Mesenchymal stem cell (in vitro differentiated cells and primary cell): Measurements from ENCODE around the gene ASIC4.
A peak's percentile ranks its signal among the peaks of the same experiment; 100 is the strongest.

Experiments
- DNase-seq: peaks from one replicate; pipeline ENCODE4 v3.0.0-alpha.2; 2013
- H2AFZ ChIP-seq: one replicate; pipeline ENCODE4 v1.6.1; 2013; ENCODE audit warnings: low read depth, mild to moderate bottlenecking, control low read depth, inconsistent platforms, low read length, moderate library complexity
- H2AK5ac ChIP-seq: 2 replicates; pipeline ENCODE4 v1.6.1; 2013; ENCODE audit warnings: low read length, moderate library complexity, mild to moderate bottlenecking, inconsistent platforms; ENCODE audit not compliant: severe bottlenecking
- H2BK120ac ChIP-seq: one replicate; pipeline ENCODE4 v1.6.1; 2013; ENCODE audit warnings: low read depth, mild to moderate bottlenecking, inconsistent platforms, low read length, moderate library complexity
- H2BK12ac ChIP-seq, 2 experiments: one replicate each; pipeline ENCODE4 v1.6.1; 2013; ENCODE audit warnings: inconsistent platforms in 2 of 2, low read length in 2 of 2, mild to moderate bottlenecking in 2 of 2, moderate library complexity in 2 of 2, control low read depth in 1 of 2
- H2BK15ac ChIP-seq: one replicate; pipeline ENCODE4 v1.6.1; 2013; ENCODE audit warnings: mild to moderate bottlenecking, low read depth, inconsistent platforms; ENCODE audit not compliant: poor library complexity, severe bottlenecking
- H2BK5ac ChIP-seq: 2 replicates; pipeline ENCODE4 v1.6.1; 2013; ENCODE audit warnings: low read depth, mild to moderate bottlenecking, low read length, control low read depth, inconsistent platforms; ENCODE audit not compliant: poor library complexity, severe bottlenecking
- H3K14ac ChIP-seq, 2 experiments: one replicate each; pipeline ENCODE4 v1.6.1; 2013; ENCODE audit warnings: inconsistent platforms in 2 of 2, low read length in 2 of 2, control low read depth in 1 of 2, mild to moderate bottlenecking in 1 of 2, moderate library complexity in 1 of 2
- H3K18ac ChIP-seq, 2 experiments: one replicate each; pipeline ENCODE4 v1.6.1; 2013; ENCODE audit warnings: inconsistent platforms in 2 of 2, low read length in 2 of 2, control low read depth in 1 of 2, low read depth in 1 of 2, mild to moderate bottlenecking in 1 of 2
- H3K23ac ChIP-seq, 2 experiments: one replicate each; pipeline ENCODE4 v1.6.1; 2013; ENCODE audit warnings: inconsistent platforms in 2 of 2, low read length in 2 of 2, mild to moderate bottlenecking in 2 of 2, moderate library complexity in 2 of 2, control low read depth in 1 of 2
- H3K27ac ChIP-seq: 2 replicates; pipeline ENCODE4 v1.5.1; 2013; ENCODE audit warnings: mild to moderate bottlenecking, moderate library complexity, low read length, control low read depth, inconsistent platforms; ENCODE audit not compliant: poor library complexity, severe bottlenecking
- H3K27me3 ChIP-seq, 2 experiments: 2 replicates each; pipeline versions ENCODE4 v1.6.1 to v1.7.0; 2013; ENCODE audit warnings: low read length in 2 of 2, mild to moderate bottlenecking in 2 of 2, moderate library complexity in 2 of 2, control low read depth in 1 of 2, inconsistent platforms in 1 of 2; ENCODE audit not compliant: control insufficient read depth in 1 of 2, insufficient read depth in 1 of 2
- H3K36me3 ChIP-seq, 2 experiments: 2 replicates each; pipeline versions ENCODE4 v1.6.1 to v1.7.0; 2013; ENCODE audit warnings: low read length in 2 of 2, control low read depth in 1 of 2, inconsistent platforms in 1 of 2, low read depth in 1 of 2, mild to moderate bottlenecking in 1 of 2; ENCODE audit not compliant: insufficient read depth in 2 of 2, control insufficient read depth in 1 of 2
- H3K4ac ChIP-seq, 2 experiments: one replicate each; pipeline ENCODE4 v1.6.1; 2013; ENCODE audit warnings: inconsistent platforms in 2 of 2, low read length in 2 of 2, mild to moderate bottlenecking in 2 of 2, moderate library complexity in 2 of 2, control low read depth in 1 of 2, low read depth in 1 of 2
- H3K4me1 ChIP-seq: 2 replicates; pipeline ENCODE4 v1.6.1; 2013; ENCODE audit warnings: low read depth, low read length, control low read depth; ENCODE audit not compliant: control insufficient read depth, insufficient read depth
- H3K4me2 ChIP-seq: 2 replicates; pipeline ENCODE4 v1.6.1; 2013; ENCODE audit warnings: low read length, mild to moderate bottlenecking, inconsistent platforms; ENCODE audit not compliant: poor library complexity, severe bottlenecking
- H3K4me3 ChIP-seq, 2 experiments: 2 replicates each; pipeline versions ENCODE4 v1.5.1 to v1.7.0; 2013; ENCODE audit warnings: low read length in 2 of 2, mild to moderate bottlenecking in 2 of 2, control low read depth in 1 of 2, low read depth in 1 of 2; ENCODE audit not compliant: insufficient read depth in 1 of 2
- H3K79me1 ChIP-seq: replicated peaks from 2 replicates; pipeline ENCODE4 v1.6.1; 2013; ENCODE audit warnings: mild to moderate bottlenecking, control low read depth, low read length, inconsistent platforms; ENCODE audit not compliant: poor library complexity, severe bottlenecking
- H3K9ac ChIP-seq: 2 replicates; pipeline ENCODE4 v1.7.0; 2013; ENCODE audit warnings: mild to moderate bottlenecking, low read length, moderate library complexity
- H3K9me3 ChIP-seq: 2 replicates; pipeline ENCODE4 v1.7.0; 2013; ENCODE audit warnings: mild to moderate bottlenecking, low read length; ENCODE audit not compliant: control insufficient read depth
- H4K8ac ChIP-seq: one replicate; pipeline ENCODE4 v1.6.1; 2013; ENCODE audit warnings: inconsistent platforms, mild to moderate bottlenecking, low read length, moderate library complexity
- H4K91ac ChIP-seq: one replicate; pipeline ENCODE4 v1.6.1; 2013; ENCODE audit warnings: mild to moderate bottlenecking, low read length, inconsistent platforms
- WGBS: methylation state at CpG from one replicate; pipeline ENCODE4 v1.1.7; 2013; ENCODE audit warnings: mixed read lengths; 5-methylcytosine and 5-hydroxymethylcytosine counted together

Gene ASIC4

DNA sequence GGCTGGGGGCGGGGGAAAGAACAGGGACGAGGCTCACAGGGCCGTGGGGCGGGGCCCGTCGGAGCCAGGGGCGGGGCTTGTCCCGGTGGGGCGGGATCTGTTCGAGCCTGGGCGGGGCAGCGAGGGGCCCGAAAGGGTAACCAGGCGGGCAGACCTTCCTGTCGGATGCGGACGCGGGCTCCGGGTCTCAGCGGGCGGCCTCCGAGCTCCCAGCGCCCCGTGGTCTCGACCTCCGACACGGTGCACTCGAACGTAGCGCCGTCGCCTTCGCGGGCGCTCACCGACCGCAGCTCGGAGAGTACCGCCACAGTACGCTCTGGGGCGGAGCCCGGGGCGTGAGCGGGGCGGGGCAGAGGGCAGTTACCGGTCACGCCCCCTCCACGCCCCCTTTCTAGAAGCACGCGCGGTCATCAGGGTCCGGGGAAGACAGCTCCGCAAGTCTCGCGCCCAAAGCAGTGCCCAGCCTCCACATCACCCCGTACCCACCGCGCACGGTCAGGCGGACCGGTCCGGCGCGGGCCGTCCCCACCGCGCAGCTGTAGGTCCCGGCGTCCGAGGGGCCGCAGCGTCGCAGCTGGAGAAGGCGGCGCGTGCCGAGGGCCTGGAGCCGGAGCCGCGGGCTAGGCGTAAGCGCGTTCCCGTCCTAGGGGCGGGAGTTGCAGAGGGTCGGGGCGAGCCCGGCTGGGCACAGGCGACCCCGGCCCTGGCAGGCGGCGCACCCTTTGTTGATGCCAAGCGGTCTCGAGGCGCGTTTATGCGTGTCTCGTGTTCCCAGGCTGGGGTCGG is 38.3 kb downstream of the ASIC4 start:
- H3K4me2 ChIP-seq, result peak overlapping the region; percentile 83
- H3K23ac ChIP-seq, result no peak overlapping the region
- peak overlapping the region; percentile 68 to 80 for H3K4me3 ChIP-seq
- no peak overlapping the region for H2BK5ac ChIP-seq
- H2BK15ac ChIP-seq, result peak overlapping the region; percentile 84
- no peak overlapping the region for H3K4ac ChIP-seq
- peak; percentile 86 for DNase-seq
- WGBS, result 5% methylated on average over 53 of the region's 99 CpGs
- H3K4me1 ChIP-seq, result peaks cover 19% of the 10 kb centered on the region
- H2BK12ac ChIP-seq, result no peak overlapping the region
- H3K79me1 ChIP-seq, result no peaks in the 10 kb centered on the region
- H4K91ac ChIP-seq, result no peak overlapping the region
- H3K36me3 ChIP-seq, result peaks cover 12 to 21% of the 10 kb centered on the region in 2 experiments
- no peak overlapping the region for H3K27ac ChIP-seq
- H3K14ac ChIP-seq, result no peak overlapping the region
- peaks cover 13 to 17% of the 10 kb centered on the region in 2 experiments for H3K27me3 ChIP-seq
- H4K8ac ChIP-seq, result no peak overlapping the region
- H2AFZ ChIP-seq, result peak overlapping the region; percentile 84
- H3K9me3 ChIP-seq, result no peaks in the 10 kb centered on the region
- no peak overlapping the region for H2AK5ac ChIP-seq
- H2BK120ac ChIP-seq, result no peak overlapping the region
- H3K9ac ChIP-seq, result peak overlapping the region; percentile 73
- H3K18ac ChIP-seq, result peak overlapping the region in 1 of 2 experiments; percentile 25

GRCh38 chr2:219553168-219553417 is 38.8 kb downstream of the ASIC4 start:
- peaks cover 19% of the 10 kb centered on the region for H3K4me1 ChIP-seq
- H3K4me3 ChIP-seq, result peak overlapping the region in 1 of 2 experiments; percentile 80
- H2BK120ac ChIP-seq, result no peak overlapping the region
- H3K9ac ChIP-seq, result peak overlapping the region; percentile 55
- H3K4me2 ChIP-seq, result peak overlapping the region; percentile 83
- H3K79me1 ChIP-seq, result no peaks in the 10 kb centered on the region
- no peak overlapping the region for H3K4ac ChIP-seq
- no peak overlapping the region for H2AK5ac ChIP-seq
- H4K91ac ChIP-seq, result no peak overlapping the region
- no peak overlapping the region for H4K8ac ChIP-seq
- H3K18ac ChIP-seq, result no peak overlapping the region
- H2BK12ac ChIP-seq, result no peak overlapping the region
- peak overlapping the region; percentile 79 for H2AFZ ChIP-seq
- H2BK5ac ChIP-seq, result no peak overlapping the region
- peaks cover 10 to 17% of the 10 kb centered on the region in 2 experiments for H3K36me3 ChIP-seq
- WGBS, result 34% methylated on average over 7 of the region's 7 CpGs
- no peak overlapping the region for H3K14ac ChIP-seq
- H3K9me3 ChIP-seq, result no peaks in the 10 kb centered on the region
- no peak overlapping the region for H2BK15ac ChIP-seq
- peaks cover 13 to 17% of the 10 kb centered on the region in 2 experiments for H3K27me3 ChIP-seq
- H3K27ac ChIP-seq, result no peak overlapping the region
- DNase-seq, result no peak
- H3K23ac ChIP-seq, result no peak overlapping the region

- Histone ChIP-seq H2AFZ (no peak overlapping the region), H2AK5ac (no peak overlapping the region), H3K27ac (no peak overlapping the region), H3K9me3 (no peaks in the 10 kb centered on the region), H2BK15ac (peak overlapping the region; percentile 26), H3K27me3 (peaks cover 13 to 17% of the 10 kb centered on the region in 2 experiments), H2BK12ac (no peak overlapping the region), H4K91ac (no peak overlapping the region), H3K9ac (peak overlapping the region; percentile 55), H3K79me1 (no peaks in the 10 kb centered on the region), H3K18ac (no peak overlapping the region), H2BK5ac (no peak overlapping the region), H2BK120ac (no peak overlapping the region), H3K4me1 (peaks cover 21% of the 10 kb centered on the region), H3K23ac (no peak overlapping the region), H3K36me3 (peaks cover 6 to 17% of the 10 kb centered on the region in 2 experiments), H3K4me3 (peak overlapping the region in 1 of 2 experiments; percentile 80), H3K4ac (no peak overlapping the region), H3K4me2 (no peak overlapping the region), H4K8ac (no peak overlapping the region), H3K14ac (no peak overlapping the region)
- no peak for DNase-seq
- WGBS, result 92% methylated on average over 12 of the region's 12 CpGs
These were observed 39.2 kb downstream of the ASIC4 start for GRCh38 chr2:219553463-219553963.

GRCh38 chr2:219554350-219554749 is 40.1 kb downstream of the ASIC4 start:
- Histone ChIP-seq H4K8ac (no peak overlapping the region), H3K9ac (no peak overlapping the region), H3K4me3 (no peak overlapping the region), H2AK5ac (no peak overlapping the region), H2AFZ (no peak overlapping the region), H3K79me1 (no peaks in the 10 kb centered on the region), H3K14ac (no peak overlapping the region), H3K4me2 (no peak overlapping the region), H3K9me3 (no peaks in the 10 kb centered on the region), H4K91ac (no peak overlapping the region), H3K4me1 (peaks cover 25% of the 10 kb centered on the region), H2BK15ac (no peak overlapping the region), H2BK12ac (no peak overlapping the region), H3K27ac (no peak overlapping the region), H3K23ac (no peak overlapping the region), H3K4ac (no peak overlapping the region), H3K18ac (no peak overlapping the region), H3K36me3 (peaks cover 5 to 17% of the 10 kb centered on the region in 2 experiments), H3K27me3 (peaks cover 13 to 17% of the 10 kb centered on the region in 2 experiments), H2BK120ac (no peak overlapping the region), H2BK5ac (no peak overlapping the region)
- DNase-seq, result no peak
- 90% methylated on average over 15 of the region's 15 CpGs for whole genome bisulfite sequencing
